Activated T-helper 1 cell treated with Interleukin-2 at 50 U/mL for 16 hours (primary cell): ENCODE results near the gene SFTPB.
"Not testable (repeated sequence)": the region's sequence is repeated elsewhere in the genome, so short reads cannot be mapped to it uniquely, and the experiment has no call there.

Experiments
- DNase-seq: peaks from one replicate; pipeline ENCODE4 v3.0.0-alpha.2; 2020; ENCODE audit warnings: low read depth

The SFTPB gene

DNA sequence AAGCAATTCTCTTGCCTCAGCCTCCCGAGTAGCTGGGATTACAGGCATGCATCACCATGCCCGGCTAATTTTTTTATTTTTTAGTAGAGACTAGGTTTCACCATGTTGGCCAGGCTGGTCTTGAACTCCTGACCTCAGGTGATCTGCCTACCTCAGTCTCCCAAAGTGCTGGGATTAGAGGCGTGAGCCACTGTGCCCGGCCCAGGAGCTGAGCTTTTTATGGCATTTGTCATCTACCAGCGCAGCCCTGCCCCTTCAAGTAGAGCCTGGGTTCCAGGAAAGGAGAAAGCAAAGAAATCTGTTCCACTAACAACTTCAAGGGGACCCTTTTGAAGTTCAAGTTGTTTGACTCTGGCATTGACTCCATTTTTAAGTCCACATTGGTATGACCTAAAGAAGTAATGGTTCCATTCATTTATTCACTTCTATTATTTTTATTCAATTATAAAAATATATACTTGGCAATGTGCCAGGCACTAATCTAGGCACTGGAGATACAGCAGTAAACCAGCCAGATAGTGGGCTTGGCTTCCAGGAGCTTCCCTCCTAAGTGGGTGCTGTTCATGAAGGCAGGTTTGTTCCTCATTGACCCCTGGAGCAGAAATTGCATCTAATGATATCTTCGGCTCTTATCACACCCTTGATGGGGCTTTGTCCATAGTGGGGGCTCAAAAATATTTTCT lies 8.0 kb upstream of the SFTPB start:
- no peak for DNase-seq

- DNase-seq, result no peak
Measured at GRCh38 chr2:85675427-85675826, 7.4 kb upstream of the SFTPB start.

- no peak for DNase-seq
Measured at GRCh38 chr2:85674417-85674816, 6.4 kb upstream of the SFTPB start.

DNA sequence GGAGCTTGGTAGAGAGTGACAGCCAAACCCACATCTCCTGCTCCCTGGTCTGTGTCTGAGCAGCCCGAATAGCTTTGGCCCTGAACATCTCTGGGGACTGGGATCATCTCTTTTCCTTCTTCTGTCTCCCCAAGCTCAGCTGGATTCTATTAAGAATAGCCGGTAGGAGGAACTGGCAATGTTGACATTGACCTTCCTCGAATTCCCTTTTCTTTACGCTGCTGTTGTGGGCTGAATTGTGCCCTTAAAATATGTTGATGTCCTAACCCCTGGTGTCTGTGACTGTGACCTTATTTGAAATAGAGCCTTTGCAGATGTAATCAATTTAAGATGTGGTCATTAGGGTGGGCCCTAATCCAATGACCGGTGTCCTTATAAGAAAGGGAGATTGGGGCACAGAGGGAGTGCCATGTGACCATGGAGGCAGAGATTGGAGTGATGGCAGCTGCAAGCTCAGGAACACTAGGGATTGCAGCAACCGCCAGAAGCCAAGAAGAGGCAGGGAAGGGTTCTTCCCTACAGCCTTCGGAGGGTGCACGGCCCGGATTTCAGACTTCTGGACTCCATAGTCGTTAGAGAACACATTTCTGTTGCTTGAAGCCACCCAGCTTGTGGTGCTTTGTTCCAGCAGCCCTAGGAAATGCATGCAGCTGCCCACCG lies 5.8 kb upstream of the SFTPB start:
- DNase-seq, result no peak

GRCh38 chr2:85672456-85672855 lies 4.5 kb upstream of the SFTPB start:
- DNase-seq, result no peak

DNA sequence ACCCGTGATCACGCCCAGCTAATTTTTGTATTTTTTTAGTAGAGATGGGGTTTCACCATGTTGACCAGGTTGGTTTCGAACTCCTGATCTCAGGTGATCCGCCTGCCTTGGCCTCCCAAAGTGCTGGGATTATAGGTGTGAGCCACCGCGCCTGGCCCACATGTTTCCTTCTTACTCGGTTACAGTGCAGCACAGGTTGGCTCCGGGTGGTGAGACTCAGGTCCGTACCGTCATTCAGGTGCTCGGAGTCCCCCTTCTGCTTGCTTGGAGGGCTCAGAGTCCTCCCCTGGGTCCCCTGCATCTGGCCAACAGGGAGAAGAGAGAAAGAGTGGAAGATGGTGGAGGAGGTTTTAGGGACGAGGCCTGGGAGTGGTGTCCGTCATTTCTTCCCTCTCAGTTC lies 2.4 kb upstream of the SFTPB start:
- DNase-seq, result not testable (repeated sequence)

DNA sequence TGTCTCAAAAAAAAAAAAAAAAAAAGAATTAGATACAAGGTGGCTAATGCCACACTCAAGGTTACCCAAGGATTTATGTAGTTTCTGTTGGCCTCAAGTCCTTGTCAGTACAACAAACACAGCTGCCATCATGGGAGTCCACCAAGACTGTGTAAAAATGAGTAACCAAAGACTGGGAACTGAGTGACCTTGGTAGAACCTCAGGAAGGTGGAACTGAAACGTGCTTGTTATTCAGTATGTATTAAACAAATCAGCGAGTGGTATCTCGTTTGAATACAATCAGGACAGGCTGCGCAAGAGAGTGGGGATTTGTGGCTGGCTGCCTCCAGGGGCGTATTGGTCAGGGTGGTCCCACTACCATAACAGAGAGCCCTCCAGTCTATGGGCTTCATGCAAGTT lies 1.6 kb upstream of the SFTPB start:
- no peak for DNase-seq

DNA sequence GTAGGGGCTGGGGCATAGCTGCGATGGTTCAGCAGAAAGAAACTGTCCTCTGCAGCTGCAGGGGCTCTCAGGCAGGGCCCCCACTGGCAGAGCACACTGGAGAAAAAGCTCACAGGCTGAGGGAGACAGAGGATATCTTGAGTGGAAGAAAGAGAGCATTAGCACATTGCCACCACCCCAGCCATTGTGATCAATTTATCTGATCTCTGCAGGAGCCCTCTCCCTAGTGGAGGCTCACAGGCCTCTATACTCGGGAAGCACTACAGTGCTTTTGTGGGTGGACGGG lies 801 bp upstream of the SFTPB start:
- DNase-seq, result no peak

DNA sequence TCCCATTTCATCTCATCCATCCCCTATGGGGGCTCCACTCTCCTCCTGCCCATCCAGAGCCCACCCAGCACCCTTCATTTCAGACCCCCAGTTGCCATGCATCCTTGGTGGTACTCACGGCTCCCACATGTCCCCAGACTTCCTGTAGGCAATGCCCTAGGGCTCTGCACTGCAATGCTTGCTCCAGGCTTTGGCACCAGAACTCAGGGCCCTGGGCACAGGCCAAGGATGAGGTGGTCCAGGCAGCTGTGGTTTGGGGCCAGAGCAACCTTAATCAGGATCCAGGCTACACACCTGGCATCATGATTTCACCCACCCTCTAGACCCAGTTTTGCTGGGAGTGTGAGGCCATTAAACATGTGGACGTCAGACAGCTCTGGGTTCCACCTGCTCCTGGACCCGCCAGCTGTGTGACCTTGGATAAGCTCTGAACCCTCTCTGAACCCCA lies 414 bp downstream of the SFTPB start:
- DNase-seq, result no peak

- no peak for DNase-seq
Measured at GRCh38 chr2:85666435-85667316, 1.3 kb downstream of the SFTPB start.

- DNase-seq, result no peak
Measured at GRCh38 chr2:85666016-85666415, 2.0 kb downstream of the SFTPB start.

GRCh38 chr2:85665264-85665937 lies 2.6 kb downstream of the SFTPB start:
- no peak for DNase-seq

- DNase-seq, result no peak
Measured at GRCh38 chr2:85663594-85664565, 4.1 kb downstream of the SFTPB start.

DNA sequence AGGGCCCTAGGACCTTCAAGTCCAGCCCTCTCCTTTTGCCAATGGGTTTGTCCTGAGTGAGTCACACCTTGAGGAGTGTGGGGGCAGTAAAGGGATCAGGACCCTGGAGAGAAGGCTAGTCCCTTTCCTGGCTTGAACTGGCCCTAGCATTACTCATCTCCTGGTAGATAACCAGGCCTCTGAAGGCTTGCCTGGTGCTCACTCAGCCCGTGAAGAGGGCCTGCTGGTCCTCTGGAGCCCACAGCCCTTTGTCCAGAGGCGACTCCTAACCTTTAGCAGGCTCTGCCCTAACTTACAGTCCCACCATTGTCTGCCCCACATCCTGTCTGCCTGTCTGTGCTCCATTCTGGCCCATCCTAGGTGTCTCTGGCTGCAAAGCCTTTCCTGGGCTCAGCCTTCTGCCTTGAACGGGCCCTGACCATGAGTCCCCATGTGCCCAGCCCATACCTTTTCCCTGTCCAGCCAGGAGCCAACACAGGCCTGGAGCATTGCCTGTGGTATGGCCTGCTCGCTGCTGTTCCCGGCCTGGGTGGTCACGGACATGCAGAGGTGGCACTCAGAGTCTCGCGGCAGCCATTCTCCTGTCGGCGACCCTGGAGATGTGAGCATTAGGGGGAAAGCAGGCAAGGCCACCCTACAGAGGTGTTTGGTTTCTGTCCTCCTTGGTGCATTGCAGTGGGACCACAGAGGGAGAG lies 5.0 kb downstream of the SFTPB start:
- DNase-seq, result no peak

DNA sequence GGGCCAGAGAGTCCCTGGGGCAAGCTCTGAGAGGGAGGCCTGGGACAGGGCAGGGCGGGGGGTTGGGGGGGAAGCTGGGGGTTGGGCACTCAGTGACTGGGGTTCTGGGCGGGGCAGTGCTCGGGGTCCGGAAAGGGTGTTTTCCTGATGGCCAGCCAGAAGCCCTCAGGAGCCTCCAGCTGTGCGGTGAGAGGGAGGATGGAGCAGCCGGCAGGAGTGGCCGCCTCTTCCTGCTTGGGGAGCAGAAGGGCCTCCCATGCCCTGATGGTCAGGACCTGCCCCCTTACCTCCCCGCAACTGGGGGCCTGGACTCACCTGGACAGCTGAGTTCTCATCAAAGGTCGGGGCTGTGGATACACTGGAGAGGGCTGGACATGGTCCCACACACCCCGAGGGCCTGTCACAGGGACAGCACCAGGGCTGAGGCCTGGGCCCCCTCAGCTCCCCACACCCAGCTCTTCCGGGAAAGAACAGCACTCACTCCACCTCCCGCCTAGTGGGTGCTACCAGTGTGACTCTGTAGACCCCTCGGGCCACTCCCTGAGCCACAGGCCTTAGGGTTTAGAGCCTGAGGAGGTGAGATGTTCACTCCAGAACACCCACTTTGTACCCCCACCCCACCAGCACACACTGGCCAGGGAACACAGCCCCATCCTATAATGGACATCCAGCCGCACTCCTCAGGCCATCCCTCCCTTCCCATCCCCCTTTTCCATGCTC lies 6.7 kb downstream of the SFTPB start:
- DNase-seq, result no peak

GRCh38 chr2:85660725-85661124 lies 7.3 kb downstream of the SFTPB start:
- no peak for DNase-seq

DNA sequence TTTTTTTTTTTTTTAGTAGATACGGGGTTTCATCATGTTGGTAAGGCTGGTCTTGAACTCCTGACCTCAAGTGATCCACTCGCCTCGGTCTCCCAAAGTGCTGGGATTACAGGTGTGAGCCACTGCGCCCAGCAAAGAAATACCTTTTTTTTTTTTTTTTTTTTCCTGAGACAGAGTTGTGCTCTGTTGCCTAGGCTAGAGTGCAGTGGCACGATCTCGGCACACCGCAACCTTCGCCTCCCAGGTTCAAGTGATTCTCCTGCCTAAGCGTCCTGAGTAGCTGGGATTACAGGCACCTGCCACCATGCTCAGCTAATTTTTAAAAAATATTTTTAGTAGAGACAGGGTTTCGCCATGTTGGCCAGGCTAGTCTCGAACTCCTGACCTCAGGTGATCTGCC lies 7.7 kb downstream of the SFTPB start:
- DNase-seq, result not testable (repeated sequence)

GRCh38 chr2:85659324-85659981 lies 8.5 kb downstream of the SFTPB start:
- DNase-seq, result no peak

DNA sequence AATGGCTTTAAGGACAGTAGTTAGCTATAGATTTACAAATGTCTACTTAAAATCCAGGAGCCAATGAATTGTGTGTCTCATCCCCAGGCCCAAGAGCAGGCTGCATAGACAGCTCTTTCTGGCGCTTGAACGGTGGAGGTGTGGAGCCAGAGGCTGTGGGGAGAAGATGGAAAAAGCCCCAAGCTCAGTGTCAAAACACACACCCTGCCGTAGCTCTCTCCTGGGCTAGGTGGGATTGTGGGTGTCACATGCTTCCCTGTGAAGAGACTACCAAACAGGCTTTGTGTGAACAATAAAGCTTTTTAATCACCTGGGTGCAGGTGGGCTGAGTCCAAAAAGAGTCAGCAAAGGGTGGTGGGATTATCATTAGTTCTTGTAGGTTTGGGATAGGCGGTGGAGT lies 10.6 kb downstream of the SFTPB start:
- DNase-seq, result not testable (repeated sequence)

DNA sequence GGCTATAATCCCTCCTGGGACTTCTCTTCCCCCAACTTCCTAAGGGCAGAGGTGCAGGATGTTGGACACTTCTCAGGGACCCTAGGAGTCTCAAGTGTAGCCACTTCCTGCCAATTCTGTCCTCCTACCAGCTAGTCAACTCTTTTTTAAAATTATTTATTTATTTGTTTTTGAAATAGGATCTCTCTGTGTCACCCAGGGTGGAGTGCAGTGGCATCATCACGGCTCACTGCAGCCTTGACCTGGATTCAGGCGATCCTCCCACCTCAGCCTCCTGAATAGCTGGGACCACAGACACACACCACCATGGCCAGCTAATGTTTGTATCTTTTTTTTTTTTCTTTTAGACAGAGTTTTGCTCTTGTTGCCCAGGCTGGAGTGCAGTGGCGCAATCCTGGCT lies 11.5 kb downstream of the SFTPB start:
- no peak for DNase-seq
